Glomerular visceral epithelial cell (primary cell): Measurements from ENCODE around the gene GARIN5B.
"Not testable (repeated sequence)": the region's sequence is repeated elsewhere in the genome, so short reads cannot be mapped to it uniquely, and the experiment has no call there.

ENCODE experiments used
- DNase-seq: peaks from one replicate; pipeline ENCODE4 v3.0.0-alpha.2; 2016; ENCODE audit errors: extremely low spot score

The GARIN5B gene

GRCh38 chr19:55362990-55363716, at the start of gene GARIN5B:
TSS of gene GARIN5B (minus strand) at chr19:55363260. CDS start at chr19:55363066, 194 bp downstream.
- peak; percentile 37 for DNase-seq

GRCh38 chr19:55410168-55410567, 47.1 kb upstream of the GARIN5B start:
- DNase-seq, result no peak

- DNase-seq, result not testable (repeated sequence)
Observed at GRCh38 chr19:55409179-55409578, 46.1 kb upstream of the GARIN5B start.

GRCh38 chr19:55408533-55408872, 45.4 kb upstream of the GARIN5B start:
- DNase-seq, result no peak

- DNase-seq, result peak; percentile 99
Observed at GRCh38 chr19:55407800-55408532, 44.9 kb upstream of the GARIN5B start.

- not testable (repeated sequence) for DNase-seq
Observed at GRCh38 chr19:55407550-55407799, 44.4 kb upstream of the GARIN5B start, which contains the start of gene UBE2S. TSS of gene UBE2S (minus strand) at chr19:55407788. CDS start at chr19:55407589, 199 bp downstream.

GRCh38 chr19:55406826-55407549, 43.9 kb upstream of the GARIN5B start:
- DNase-seq, result no peak

GRCh38 chr19:55406091-55406825, 43.2 kb upstream of the GARIN5B start:
- DNase-seq, result no peak

- DNase-seq, result no peak
Observed at GRCh38 chr19:55405638-55406037, 42.6 kb upstream of the GARIN5B start.

- no peak for DNase-seq
Observed at GRCh38 chr19:55402509-55402908, 39.4 kb upstream of the GARIN5B start.

- not testable (repeated sequence) for DNase-seq
Observed at GRCh38 chr19:55401390-55401789, 38.3 kb upstream of the GARIN5B start.

- DNase-seq, result no peak
Observed at GRCh38 chr19:55400281-55401087, 37.4 kb upstream of the GARIN5B start.

- DNase-seq, result no peak
Observed at GRCh38 chr19:55398200-55398925, 35.3 kb upstream of the GARIN5B start.

GRCh38 chr19:55392820-55393761, 30.0 kb upstream of the GARIN5B start:
- DNase-seq, result no peak

GRCh38 chr19:55391702-55392615, 28.9 kb upstream of the GARIN5B start:
- DNase-seq, result no peak

- DNase-seq, result no peak
Observed at GRCh38 chr19:55391191-55391670, 28.2 kb upstream of the GARIN5B start.

GRCh38 chr19:55390461-55390880, 27.4 kb upstream of the GARIN5B start:
- DNase-seq, result no peak
